Measurements from ENCODE around the gene ITGA2. TPM values are rescaled to one million over a fixed set of nuclear protein-coding genes. Genes with fewer than 3 reads are reported as not detected.

Gene ITGA2
- total and polyA plus RNA-seq, 2 of the 8 experiments (the other 6 are each of a cell fraction or from before 2014, with no cell fraction given): 1.4 to 7.7 TPM

GRCh38 chr5:53038196-53038847, 49.2 kb downstream of the ITGA2 start:
- Histone ChIP-seq H3K9ac (replicated peaks in 1 of 4; ENCODE audit: extremely low read depth in 1 of 4, low read depth in 3 of 4, low read length in 3 of 4) (no peak overlapping the region), H2BK15ac (ENCODE audit: low read length) (no peak overlapping the region), H3K36me3 (ENCODE audit: control insufficient read depth in 2 of 4, insufficient read depth in 4 of 4, low read length in 3 of 4) (no peaks in the 10 kb centered on the region), H2BK12ac (ENCODE audit: low read depth, low read length) (no peak overlapping the region), H3K4me3 (ENCODE audit: extremely low read depth in 1 of 4, insufficient read depth in 2 of 4, low read depth in 3 of 4, low read length in 4 of 4) (no peak overlapping the region), H2AK5ac (ENCODE audit: low read depth, low read length) (no peak overlapping the region), H4K20me1 (replicated peaks in 1 of 2; ENCODE audit: control insufficient read depth in 1 of 2, insufficient read depth in 2 of 2, low read length in 2 of 2) (no peaks in the 10 kb centered on the region), H3K79me2 (ENCODE audit: control insufficient read depth in 1 of 2, insufficient read depth in 2 of 2, low read length in 2 of 2) (no peaks in the 10 kb centered on the region), H2AFZ (ENCODE audit: low read length) (no peak overlapping the region), H2BK120ac (replicated peaks; ENCODE audit: low read depth, low read length) (no peak overlapping the region), H4K5ac (ENCODE audit: insufficient read length, low read depth, low read length) (no peak overlapping the region), H3K4me1 (replicated peaks in 1 of 4; ENCODE audit: control insufficient read depth in 3 of 4, insufficient read depth in 4 of 4, low read length in 3 of 4) (no peaks in the 10 kb centered on the region), H3K23ac (ENCODE audit: insufficient read length) (no peak overlapping the region), H3K18ac (ENCODE audit: extremely low read depth, low read length) (no peak overlapping the region), H4K91ac (replicated peaks; ENCODE audit: insufficient read length, low read length) (no peak overlapping the region), H4K8ac (ENCODE audit: extremely low read depth, insufficient read depth, low read length) (no peak overlapping the region), H3K79me1 (ENCODE audit: low read depth, low read length) (no peaks in the 10 kb centered on the region), H3K14ac (ENCODE audit: insufficient read length) (no peak overlapping the region), H3K56ac (replicated peaks; ENCODE audit: insufficient read length, low read depth, low read length) (no peak overlapping the region), H3K4me2 (ENCODE audit: insufficient read depth in 1 of 2, low read depth in 2 of 2, low read length in 2 of 2) (no peak overlapping the region), H3K27ac (ENCODE audit: low read depth, low read length) (no peak overlapping the region), H3K4ac (replicated peaks; ENCODE audit: insufficient read length, low read depth, low read length) (no peak overlapping the region), H3K27me3 (replicated peaks in 1 of 4; ENCODE audit: control insufficient read depth in 3 of 4, extremely low read depth in 1 of 4, insufficient read depth in 3 of 4, low read length in 3 of 4) (no peaks in the 10 kb centered on the region), H3K9me3 (ENCODE audit: insufficient read depth in 2 of 2, low read depth in 1 of 2, low read length in 1 of 2) (no peaks in the 10 kb centered on the region), H2BK5ac (ENCODE audit: low read depth, low read length) (no peak overlapping the region), H2BK20ac (ENCODE audit: low read length) (no peak overlapping the region), H3K23me2 (ENCODE audit: low read depth, low read length) (no peaks in the 10 kb centered on the region)
- FAIRE-seq (no peak), DNase-seq (ENCODE audit: low read depth in 1 of 2, low spot score in 2 of 2) (no peak)
- CTCF ChIA-PET (ENCODE audit: partially characterized antibody): interaction anchor here (0.9 to 1.2 kb wide), 3 partner anchors 48 to 93 kb away, joined by 3 to 4 read pairs (median 3); no protein-coding TSS in a partner anchor
- WGBS, 2 experiments (ENCODE audit: extremely low coverage in 1 of 2, insufficient coverage in 1 of 2, insufficient read length in 1 of 2, insufficient replicate concordance in 2 of 2, low coverage in 1 of 2, low lambda C conversion rate in 2 of 2, missing lambda C conversion rate in 1 of 2): 74% methylated on average over 5 of the region's 5 CpGs; no CpG with 5 or more reads in 1 of the 2 experiments
- POLR2A ChIA-PET (ENCODE audit: partially characterized antibody): no interaction called here
- TF ChIP-seq KDM1A (IDR thresholded peaks at IDR 0.05; ENCODE audit: borderline replicate concordance, low read length) (no peak), SIRT6 (IDR thresholded peaks at IDR 0.05; ENCODE audit: low read length) (no peak), USF2 (IDR thresholded peaks at IDR 0.05; ENCODE audit: low read length) (no peak), CBX8 (IDR thresholded peaks at IDR 0.05; ENCODE audit: borderline replicate concordance, low read depth, low read length) (no peak), SP1 (IDR thresholded peaks at IDR 0.05; ENCODE audit: low read depth, low read length) (no peak), BACH1 (IDR thresholded peaks at IDR 0.05; ENCODE audit: low read length) (no peak), NRF1 (IDR thresholded peaks at IDR 0.05; ENCODE audit: low read depth, low read length) (no peak), ATF2 (IDR thresholded peaks at IDR 0.05; ENCODE audit: low read length) (no peak)

Measured in H1 (cell line).